HG03432 (cell line): Measurements from ENCODE around the gene EPS8.

Experiments
- ATAC-seq: cut with Tn5 transposase; IDR thresholded peaks from one replicate; pipeline ENCODE4 v1.9.1; 2021; ENCODE audit warnings: mild to moderate bottlenecking, moderate library complexity; ENCODE audit not compliant: unreplicated experiment

The EPS8 gene

DNA sequence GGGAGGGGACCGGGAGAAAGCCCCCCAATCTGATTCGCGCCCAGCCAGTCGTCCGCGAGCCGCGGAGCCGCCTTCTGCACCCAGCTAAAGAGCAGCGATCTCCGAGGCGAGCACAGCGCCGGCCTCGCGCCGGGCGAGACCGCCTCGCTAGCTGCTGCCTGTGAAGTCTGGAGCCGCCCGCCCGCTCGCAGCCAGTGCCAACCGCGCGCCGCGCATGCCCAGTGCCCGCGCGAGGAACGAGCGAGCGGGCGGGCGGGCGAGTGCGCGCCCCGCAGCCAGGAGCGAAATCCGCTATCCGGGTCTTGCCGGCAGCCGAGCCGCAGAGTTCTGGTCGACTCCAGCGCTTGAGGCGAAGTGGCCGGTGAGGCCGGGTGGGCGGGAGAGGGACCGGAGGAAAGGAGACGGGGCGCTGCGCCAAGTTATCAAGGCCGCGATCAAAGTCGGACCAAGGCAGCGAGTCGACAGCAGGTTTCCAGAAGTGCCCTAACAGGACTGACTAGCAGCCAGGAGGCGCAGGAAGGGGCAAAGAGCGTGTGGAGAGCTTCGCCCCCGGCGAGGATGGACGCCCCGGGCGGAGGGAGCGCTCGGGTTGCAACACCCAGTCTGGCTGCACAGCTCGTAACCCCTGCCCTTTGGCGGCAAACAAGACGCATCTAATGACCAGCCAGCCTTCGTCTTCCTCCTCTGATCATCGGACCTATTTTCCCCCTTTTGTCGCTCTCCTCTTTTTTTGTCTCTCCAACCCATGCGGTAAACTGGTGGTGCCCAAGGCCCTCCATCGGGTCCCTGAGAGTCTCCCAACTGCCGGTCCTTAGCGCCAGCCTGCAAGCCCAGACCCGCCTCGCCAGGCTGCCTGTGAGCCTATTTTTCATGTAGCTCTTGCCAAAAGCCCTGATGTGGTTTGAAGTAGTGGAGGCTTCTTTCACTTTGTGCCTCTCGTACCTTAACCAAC is at the start of gene EPS8:
Gene EPS8, minus strand, starts transcription at position 169 of the 952 bp plus-strand sequence. CDS start 106,437 bp downstream, outside the sequence.
- peak; percentile 88 for ATAC-seq

- no peak for ATAC-seq
These were observed 48.1 kb upstream of the EPS8 start for GRCh38 chr12:15837141-15837790.

DNA sequence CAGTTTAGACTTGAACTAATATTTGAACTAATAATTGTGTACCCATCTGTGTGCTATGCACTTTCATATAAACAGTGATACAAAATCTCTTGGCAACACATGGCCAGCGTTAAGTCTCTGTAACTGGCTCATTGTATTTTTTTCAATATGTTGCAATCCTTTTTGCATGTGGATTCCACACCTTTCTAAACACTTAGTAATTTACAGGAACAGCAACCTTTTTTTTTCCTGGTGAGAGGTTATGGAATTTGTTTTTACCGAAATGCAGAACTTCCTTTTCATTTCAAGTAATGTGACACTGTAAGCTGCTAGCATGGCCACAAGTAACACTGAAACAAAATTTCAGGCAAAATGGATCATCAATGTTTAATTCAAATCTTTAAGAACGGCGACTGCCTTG is 45.4 kb upstream of the EPS8 start:
- no peak for ATAC-seq

GRCh38 chr12:15831315-15831978 is 42.3 kb upstream of the EPS8 start:
- no peak for ATAC-seq

DNA sequence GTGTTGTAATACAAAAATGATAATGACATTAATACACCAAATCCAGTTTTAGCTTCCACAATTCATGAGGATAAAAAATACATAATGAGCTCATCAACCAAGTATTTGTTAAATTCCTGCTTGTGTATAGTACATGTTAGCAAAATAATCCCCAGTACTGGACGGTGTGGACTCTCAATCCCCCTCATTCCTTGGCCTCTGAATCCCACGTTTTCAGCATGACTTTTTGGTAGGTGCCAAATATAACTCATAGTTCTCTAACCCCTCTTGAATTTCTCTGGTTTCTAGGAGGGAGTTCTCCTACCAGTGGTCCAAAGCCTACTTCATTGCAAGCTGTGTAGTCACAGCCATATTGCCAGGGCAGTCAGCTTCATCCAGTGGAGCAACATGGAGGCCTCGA is 41.4 kb upstream of the EPS8 start:
- ATAC-seq = no peak

DNA sequence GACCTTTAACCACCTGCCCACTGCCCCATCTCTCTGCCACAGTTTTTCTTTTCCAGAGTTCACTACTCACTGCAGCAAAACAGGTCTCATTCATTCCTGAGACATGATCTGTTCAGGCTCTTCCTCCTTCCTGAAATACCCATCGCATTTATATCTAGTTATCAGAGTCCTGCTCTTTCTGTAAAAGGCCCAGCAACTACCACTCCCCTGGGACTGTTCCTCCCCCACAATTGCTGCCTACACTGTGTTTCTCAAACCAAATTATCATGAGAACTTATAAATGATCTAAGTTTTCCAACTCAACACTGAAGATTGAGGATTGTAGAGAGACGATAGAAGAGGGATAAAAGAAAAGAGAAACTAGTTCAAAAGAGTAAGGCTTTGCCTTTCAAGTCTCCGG is 40.8 kb upstream of the EPS8 start:
- no peak for ATAC-seq

- ATAC-seq = no peak
These were observed 40.1 kb upstream of the EPS8 start for GRCh38 chr12:15829255-15829654.

DNA sequence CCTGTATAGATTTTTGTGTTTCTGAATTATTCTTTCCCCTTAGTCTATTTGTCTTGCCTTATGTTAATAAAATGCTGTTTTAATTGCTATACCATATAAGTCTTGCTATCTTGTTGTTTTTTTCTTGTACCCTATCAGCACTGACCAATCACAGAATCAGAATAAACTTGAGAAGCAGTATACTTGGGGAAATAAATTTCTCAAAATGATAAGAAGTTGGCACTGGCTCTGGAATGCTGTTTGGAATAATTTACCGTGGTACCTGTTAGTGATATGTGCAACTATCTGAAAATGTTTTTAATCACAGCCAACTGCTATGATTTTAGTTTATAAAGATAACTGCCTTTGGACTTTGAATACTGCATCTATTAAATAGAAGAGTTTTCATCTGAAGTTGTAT is 37.9 kb upstream of the EPS8 start:
- no peak for ATAC-seq

DNA sequence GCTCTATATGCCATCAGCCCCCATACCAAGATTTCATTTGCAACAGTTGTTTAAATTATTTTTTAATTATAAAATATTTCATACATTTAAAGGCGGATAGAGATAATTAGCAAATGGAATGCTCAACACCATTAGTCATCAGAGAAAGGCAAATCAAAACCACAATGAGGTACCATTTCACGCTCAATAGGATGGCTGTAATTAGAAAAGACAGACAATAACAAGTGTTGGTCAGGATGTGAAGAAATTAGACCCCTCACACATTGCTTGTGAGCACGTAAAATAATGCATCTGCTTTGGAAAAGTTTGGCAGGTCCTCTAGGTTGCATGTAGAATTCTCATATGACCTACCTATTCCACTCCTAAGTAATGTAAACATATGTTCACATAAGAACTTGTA is 35.3 kb upstream of the EPS8 start:
- ATAC-seq = no peak

DNA sequence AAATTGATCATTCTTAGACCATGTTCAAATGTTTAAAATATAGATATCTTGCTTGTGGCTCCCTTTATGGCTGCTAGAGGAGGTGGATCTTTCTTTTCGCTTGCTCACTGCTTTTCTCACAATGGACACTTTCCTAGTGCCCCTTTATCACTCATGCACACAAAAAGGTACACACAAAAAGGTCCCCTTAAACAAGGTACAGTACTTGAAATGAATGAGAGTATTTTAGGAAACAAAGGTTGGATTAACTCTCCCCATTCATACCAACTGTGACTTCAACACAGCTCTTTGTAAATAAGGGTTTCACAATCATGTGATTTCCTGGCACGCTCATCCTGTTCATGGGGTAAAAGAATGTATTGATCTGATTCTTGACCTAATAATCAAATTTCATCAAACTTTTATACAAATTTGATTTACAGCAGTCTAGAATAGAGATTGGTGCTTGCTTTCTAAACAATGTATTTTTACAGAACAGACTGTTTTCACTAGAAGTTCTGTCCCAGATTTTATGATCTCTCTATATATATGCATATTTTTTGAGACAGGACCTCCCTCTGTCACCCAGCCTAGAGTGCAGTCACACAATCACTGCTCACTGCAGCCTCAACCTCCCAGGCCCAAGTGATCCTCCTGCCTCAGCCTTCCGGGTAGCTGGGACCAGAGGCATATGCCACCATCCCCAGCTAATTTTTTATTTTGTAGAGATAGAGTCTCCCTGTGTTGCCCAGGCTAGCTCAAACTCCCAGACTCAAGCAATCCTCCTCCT is 34.4 kb upstream of the EPS8 start:
- ATAC-seq = no peak

- no peak for ATAC-seq
These were observed 30.7 kb upstream of the EPS8 start for GRCh38 chr12:15819644-15820437.

- no peak for ATAC-seq
These were observed 29.2 kb upstream of the EPS8 start for GRCh38 chr12:15818418-15818817.

GRCh38 chr12:15815730-15816129 is 26.5 kb upstream of the EPS8 start:
- ATAC-seq = no peak

GRCh38 chr12:15811214-15812127 is 22.3 kb upstream of the EPS8 start:
- no peak for ATAC-seq

- no peak for ATAC-seq
These were observed 19.5 kb upstream of the EPS8 start for GRCh38 chr12:15808652-15809051.

GRCh38 chr12:15808250-15808649 is 19.1 kb upstream of the EPS8 start:
- no peak for ATAC-seq

- ATAC-seq = no peak
These were observed 17.6 kb upstream of the EPS8 start for GRCh38 chr12:15806826-15807225.

GRCh38 chr12:15801770-15802744 is 12.9 kb upstream of the EPS8 start:
- ATAC-seq = no peak
